HG03139 (cell line): ENCODE measurements around the gene C1QTNF1.

Experiments used
- ATAC-seq: cut with Tn5 transposase; IDR thresholded peaks from one replicate; pipeline ENCODE4 v1.9.1; 2021; ENCODE audit not compliant: unreplicated experiment

C1QTNF1 gene

DNA sequence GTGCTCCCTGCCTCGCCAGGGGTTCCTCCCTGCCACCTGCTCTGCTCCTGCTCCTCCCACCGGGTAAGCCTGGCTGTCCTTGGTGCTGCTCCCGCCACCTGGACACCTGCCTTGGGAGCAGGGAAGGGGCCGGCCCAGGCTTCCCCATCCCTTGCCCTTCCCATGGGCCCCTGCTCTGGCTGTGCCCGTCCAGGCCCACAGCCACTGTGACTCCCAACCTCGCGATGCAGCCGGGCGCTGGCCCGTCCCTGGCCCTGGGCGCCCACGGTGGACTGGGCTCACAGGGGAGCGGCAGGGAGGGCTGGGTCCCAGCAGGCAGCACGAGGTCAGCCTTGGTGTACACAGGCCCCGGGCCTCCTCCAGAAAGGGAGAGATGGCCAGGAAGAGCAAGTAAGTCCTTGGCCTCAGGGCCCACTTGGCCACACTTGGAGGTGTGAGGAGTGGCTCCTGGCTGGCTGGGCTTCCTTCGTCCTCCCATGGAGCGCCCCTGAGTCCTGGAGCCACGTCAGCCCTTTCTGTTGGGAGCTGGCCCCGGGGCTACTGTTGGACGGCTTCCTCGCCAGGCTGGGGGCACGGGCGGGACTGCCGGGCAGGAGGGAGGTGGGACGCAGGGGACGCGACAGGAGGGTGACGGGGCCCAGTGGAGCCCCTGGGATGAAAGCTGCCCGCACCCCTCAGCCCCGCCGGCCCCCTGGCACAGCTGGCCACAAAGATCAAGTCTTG is 65.9 kb downstream of the C1QTNF1 start:
- no peak for ATAC-seq

- ATAC-seq, result no peak
These were observed 66.7 kb downstream of the C1QTNF1 start for GRCh38 chr17:79090443-79091225.

DNA sequence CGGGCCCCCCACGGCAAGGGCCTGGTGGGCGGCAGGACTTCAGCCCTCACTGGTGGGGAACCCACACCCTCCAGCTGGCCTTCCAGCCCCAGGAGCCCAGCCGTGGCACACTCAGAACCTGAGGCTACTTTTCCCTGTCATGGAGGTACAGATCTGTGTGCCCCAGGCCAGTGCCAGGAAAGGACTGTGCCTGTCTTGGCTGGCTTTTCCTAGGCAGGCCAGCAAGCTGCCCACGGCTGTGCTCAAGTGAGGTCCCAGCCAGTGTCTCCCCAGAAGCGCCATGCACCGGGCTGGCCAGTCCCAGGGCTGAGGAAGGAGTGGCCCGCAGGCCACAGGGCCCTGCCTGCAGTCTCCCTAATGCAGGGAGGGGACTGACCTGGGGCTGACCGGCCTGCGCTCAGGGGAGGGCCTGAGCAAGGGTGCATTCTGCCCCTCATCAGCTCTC is 67.3 kb downstream of the C1QTNF1 start:
- ATAC-seq, result no peak

DNA sequence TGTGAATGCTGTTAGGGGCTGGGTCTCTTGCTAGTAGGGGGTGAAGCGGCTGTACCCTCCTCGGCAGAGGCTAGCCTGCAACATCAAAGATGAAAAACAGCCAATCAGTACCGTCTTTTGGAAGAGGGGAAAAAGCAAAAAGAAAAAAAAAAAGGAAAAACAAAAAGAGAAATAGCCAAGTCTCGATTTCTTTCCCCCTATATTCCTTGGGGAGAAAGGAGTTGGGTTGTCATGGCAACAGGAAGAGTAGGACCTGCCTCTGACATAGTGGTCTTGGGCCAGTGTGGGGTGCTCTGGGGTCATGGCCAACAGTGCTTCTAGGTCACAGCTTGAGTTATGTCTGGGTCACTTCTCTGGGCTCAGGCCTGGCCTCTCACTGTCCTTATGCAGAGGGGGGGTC is 68.6 kb downstream of the C1QTNF1 start:
- ATAC-seq, result no peak

DNA sequence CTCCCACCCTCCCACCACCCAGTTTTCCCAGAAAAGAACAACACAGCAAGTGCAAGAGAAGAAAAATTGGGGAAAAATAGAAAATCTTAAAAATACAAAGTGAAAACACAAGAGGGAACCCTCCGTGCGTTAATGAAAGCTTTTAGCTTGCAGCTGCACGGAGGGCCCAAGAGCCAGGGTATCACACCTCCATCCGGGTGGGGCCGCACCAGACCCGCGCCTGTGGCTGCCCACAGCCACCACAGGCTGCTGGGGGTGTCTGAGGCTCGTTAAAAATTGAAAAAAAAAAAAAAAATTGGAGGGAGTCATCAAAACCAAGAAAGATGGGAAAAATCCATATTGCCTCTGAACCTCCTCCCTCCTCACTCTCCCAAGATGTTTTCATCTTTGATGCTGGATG is 69.3 kb downstream of the C1QTNF1 start:
- no peak for ATAC-seq

- ATAC-seq, result no peak
These were observed 70.3 kb downstream of the C1QTNF1 start for GRCh38 chr17:79094261-79094660.

- no peak for ATAC-seq
These were observed 71.5 kb downstream of the C1QTNF1 start for GRCh38 chr17:79095345-79096055.

- ATAC-seq, result no peak
These were observed 72.5 kb downstream of the C1QTNF1 start for GRCh38 chr17:79096477-79096876.

DNA sequence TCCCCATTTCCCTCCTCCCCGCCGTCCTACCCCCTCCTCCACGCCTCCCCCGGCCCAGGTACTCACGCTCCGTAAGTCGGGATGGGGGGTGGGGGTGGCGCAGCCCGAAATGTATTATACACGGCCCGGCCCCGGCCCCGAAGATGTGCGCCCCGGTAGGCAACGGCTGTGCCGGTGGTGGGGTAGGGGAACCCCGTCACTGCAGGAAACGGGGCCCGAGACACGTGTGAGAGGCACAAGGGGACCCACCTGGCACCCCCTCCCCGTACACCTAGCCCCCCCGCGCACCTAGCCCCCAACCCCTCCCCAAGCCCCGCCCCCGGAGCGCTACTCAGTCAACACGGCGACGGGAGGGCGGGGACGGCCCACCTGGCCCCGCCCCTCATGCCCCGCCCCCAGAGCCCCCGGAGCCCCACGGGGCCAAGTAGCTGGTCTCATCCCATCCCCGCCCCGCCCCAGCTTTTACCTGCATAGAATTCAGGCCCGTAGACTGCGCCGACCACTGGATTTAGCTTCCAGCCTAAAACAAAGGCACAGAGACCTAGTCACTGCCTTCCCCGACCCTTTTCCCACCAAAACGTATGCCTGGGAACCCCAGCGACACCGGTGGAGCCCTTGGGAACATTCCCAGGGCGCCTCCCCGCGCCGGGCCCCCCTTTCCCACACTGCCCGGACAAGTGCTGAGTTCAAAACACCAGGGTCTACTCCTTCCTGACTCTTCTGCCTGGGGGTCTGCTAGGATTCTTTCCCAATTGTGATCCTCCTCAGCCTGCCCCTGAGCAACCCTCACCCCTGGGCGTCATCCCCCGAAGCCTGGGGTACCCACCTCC is 73.5 kb downstream of the C1QTNF1 start:
- no peak for ATAC-seq

- no peak for ATAC-seq
These were observed 74.4 kb downstream of the C1QTNF1 start for GRCh38 chr17:79098282-79098867.
